Astrocyte (in vitro differentiated cells and primary cell): ENCODE results near the gene DNAJB9. TPM values are rescaled to one million over a fixed set of nuclear protein-coding genes. Genes with fewer than 3 reads are reported as not detected.

Experiments
- DNase-seq: peaks from one replicate; pipeline ENCODE4 v3.0.0-alpha.2; 2010; ENCODE audit warnings: low read depth
- FAIRE-seq: peaks from 2 replicates; lab custom pipeline; 2011; peaks lifted over from hg19 to GRCh38; lab: Jason Lieb, UNC
- H2AFZ ChIP-seq: 2 replicates; pipeline ENCODE4 v1.6.0; 2012; ENCODE audit warnings: low read depth, low read length, inconsistent platforms
- H3K27ac ChIP-seq: 2 replicates; pipeline ENCODE4 v1.5.1; 2011; ENCODE audit warnings: low read depth, low read length, inconsistent platforms
- H3K27me3 ChIP-seq: 2 replicates; pipeline ENCODE4 v1.6.0; 2011; ENCODE audit warnings: low read length, inconsistent platforms; ENCODE audit not compliant: insufficient read depth
- H3K36me3 ChIP-seq: 2 replicates; pipeline ENCODE4 v1.5.1; 2011; ENCODE audit warnings: low read length, inconsistent platforms; ENCODE audit not compliant: insufficient read depth
- H3K4me1 ChIP-seq: 2 replicates; pipeline ENCODE4 v1.5.1; 2011; ENCODE audit warnings: low read length, inconsistent platforms; ENCODE audit not compliant: insufficient read depth
- H3K4me2 ChIP-seq: 2 replicates; pipeline ENCODE4 v1.6.0; 2012; ENCODE audit warnings: low read length, inconsistent platforms
- H3K4me3 ChIP-seq: 2 replicates; pipeline ENCODE4 v1.5.1; 2011; ENCODE audit warnings: low read depth, mild to moderate bottlenecking, low read length, inconsistent platforms; ENCODE audit not compliant: insufficient read depth
- H3K79me2 ChIP-seq: 2 replicates; pipeline ENCODE4 v1.6.0; 2012; ENCODE audit warnings: mild to moderate bottlenecking, low read length, inconsistent platforms; ENCODE audit not compliant: insufficient read depth
- H3K9ac ChIP-seq: 2 replicates; pipeline ENCODE4 v1.6.0; 2012; ENCODE audit warnings: mild to moderate bottlenecking, low read length, inconsistent platforms
- H3K9me3 ChIP-seq: 2 replicates; pipeline ENCODE4 v1.5.1; 2012; ENCODE audit warnings: low read depth, mild to moderate bottlenecking, low read length, inconsistent platforms; ENCODE audit not compliant: insufficient read depth
- H4K20me1 ChIP-seq: 2 replicates; pipeline ENCODE4 v1.6.0; 2012; ENCODE audit warnings: low read length, inconsistent platforms; ENCODE audit not compliant: insufficient read depth
- H3K27ac Mint-ChIP-seq: one replicate; pipeline ENCODE4 v1.8.0; 2021; ENCODE audit warnings: mild to moderate bottlenecking, mixed read lengths; ENCODE audit not compliant: unreplicated experiment
- H3K27me3 Mint-ChIP-seq: one replicate; pipeline ENCODE4 v1.8.0; 2021; ENCODE audit warnings: low read depth, mixed read lengths; ENCODE audit not compliant: unreplicated experiment
- H3K36me3 Mint-ChIP-seq: one replicate; pipeline ENCODE4 v1.8.0; 2021; ENCODE audit warnings: low read depth, mixed read lengths; ENCODE audit not compliant: unreplicated experiment
- H3K4me1 Mint-ChIP-seq: one replicate; pipeline ENCODE4 v1.8.0; 2021; ENCODE audit warnings: low read depth, mixed read lengths; ENCODE audit not compliant: unreplicated experiment
- H3K4me3 Mint-ChIP-seq: one replicate; pipeline ENCODE4 v1.8.0; 2021; ENCODE audit warnings: mild to moderate bottlenecking, moderate library complexity, mixed read lengths; ENCODE audit not compliant: unreplicated experiment
- H3K9me3 Mint-ChIP-seq: one replicate; pipeline ENCODE4 v1.8.0; 2021; ENCODE audit warnings: mild to moderate bottlenecking, mixed read lengths; ENCODE audit not compliant: unreplicated experiment
- CTCF ChIP-seq: IDR thresholded peaks from 2 replicates; pipeline ENCODE4 v1.5.1; 2011; ENCODE audit warnings: low read depth, mild to moderate bottlenecking, inconsistent platforms, low read length, moderate library complexity; ENCODE audit not compliant: insufficient read depth
- EZH2 ChIP-seq: IDR thresholded peaks from 2 replicates; pipeline ENCODE4 v1.6.1; 2012; ENCODE audit warnings: mild to moderate bottlenecking, low read length, inconsistent platforms; ENCODE audit not compliant: insufficient read depth
- total RNA-seq: library from RNA; stranded (reverse); gene quantifications from 2 replicates; pipeline ENCODE4 v1.2.1, GENCODE V29; 2021

Gene DNAJB9
- total RNA-seq, 1 donor from 2014 or later, result 25.2 TPM

GRCh38 chr7:108584211-108584610 lies 14.5 kb downstream of the DNAJB9 start:
- Mint-ChIP-seq H3K4me3 (no peak overlapping the region), H3K36me3 (peaks cover 4% of the 10 kb centered on the region), H3K27me3 (peaks cover 11% of the 10 kb centered on the region), H3K9me3 (no peaks in the 10 kb centered on the region), H3K4me1 (peaks cover 13% of the 10 kb centered on the region), H3K27ac (no peak overlapping the region)
- peaks cover 2% of the 10 kb centered on the region for H3K9me3 ChIP-seq
- no peak for DNase-seq
- H2AFZ ChIP-seq, result no peak overlapping the region
- peaks cover 3% of the 10 kb centered on the region for H3K27me3 ChIP-seq
- no peaks in the 10 kb centered on the region for H3K4me1 ChIP-seq
- H3K9ac ChIP-seq, result no peak overlapping the region
- no peak overlapping the region for H3K27ac ChIP-seq
- H3K36me3 ChIP-seq, result no peaks in the 10 kb centered on the region
- H3K79me2 ChIP-seq, result no peaks in the 10 kb centered on the region
- no peak overlapping the region for H3K4me3 ChIP-seq
- no peaks in the 10 kb centered on the region for H4K20me1 ChIP-seq
- TF ChIP-seq CTCF (no peak), EZH2 (no peak)
- no peak overlapping the region for H3K4me2 ChIP-seq
- no peak for FAIRE-seq

GRCh38 chr7:108585843-108586242 lies 16.2 kb downstream of the DNAJB9 start:
- no peak overlapping the region for H3K27ac ChIP-seq
- no peaks in the 10 kb centered on the region for H3K36me3 ChIP-seq
- H3K9me3 ChIP-seq, result no peaks in the 10 kb centered on the region
- no peak overlapping the region for H2AFZ ChIP-seq
- Mint-ChIP-seq H3K4me3 (no peak overlapping the region), H3K27me3 (peaks cover 11% of the 10 kb centered on the region), H3K27ac (no peak overlapping the region), H3K4me1 (peaks cover 23% of the 10 kb centered on the region), H3K9me3 (no peaks in the 10 kb centered on the region), H3K36me3 (no peaks in the 10 kb centered on the region)
- H4K20me1 ChIP-seq, result no peaks in the 10 kb centered on the region
- no peak for FAIRE-seq
- H3K27me3 ChIP-seq, result peaks cover 3% of the 10 kb centered on the region
- H3K4me2 ChIP-seq, result no peak overlapping the region
- no peaks in the 10 kb centered on the region for H3K4me1 ChIP-seq
- TF ChIP-seq EZH2 (no peak), CTCF (no peak)
- H3K79me2 ChIP-seq, result no peaks in the 10 kb centered on the region
- H3K9ac ChIP-seq, result no peak overlapping the region
- H3K4me3 ChIP-seq, result no peak overlapping the region
- no peak for DNase-seq

GRCh38 chr7:108586274-108586710 lies 16.6 kb downstream of the DNAJB9 start:
- no peak for DNase-seq
- H3K9me3 ChIP-seq, result no peaks in the 10 kb centered on the region
- peaks cover 3% of the 10 kb centered on the region for H3K27me3 ChIP-seq
- no peaks in the 10 kb centered on the region for H3K36me3 Mint-ChIP-seq
- no peak for FAIRE-seq
- no peak overlapping the region for H3K27ac ChIP-seq
- H2AFZ ChIP-seq, result no peak overlapping the region
- no peak for TF ChIP-seq EZH2
- TF ChIP-seq CTCF, result no peak
- no peak overlapping the region for H3K27ac Mint-ChIP-seq
- no peak overlapping the region for H3K9ac ChIP-seq
- peaks cover 23% of the 10 kb centered on the region for H3K4me1 Mint-ChIP-seq
- H3K4me3 ChIP-seq, result no peak overlapping the region
- no peak overlapping the region for H3K4me2 ChIP-seq
- H3K36me3 ChIP-seq, result no peaks in the 10 kb centered on the region
- no peaks in the 10 kb centered on the region for H3K4me1 ChIP-seq
- peaks cover 11% of the 10 kb centered on the region for H3K27me3 Mint-ChIP-seq
- no peaks in the 10 kb centered on the region for H4K20me1 ChIP-seq
- no peaks in the 10 kb centered on the region for H3K79me2 ChIP-seq
- no peaks in the 10 kb centered on the region for H3K9me3 Mint-ChIP-seq
- H3K4me3 Mint-ChIP-seq, result no peak overlapping the region
